Fibroblast of lung (primary cell): ENCODE data around the gene ENO1.

Source experiments
- EZH2 ChIP-seq: IDR thresholded peaks from 2 replicates; pipeline ENCODE4 v1.5.1; 2012; ENCODE audit warnings: low read length, control low read depth, mild to moderate bottlenecking; ENCODE audit errors: missing control alignments
- TF ChIP-seq, protein P1 (sequence below), 2 donors: IDR thresholded peaks in 1 of 2; conservative IDR thresholded peaks in 1 of 2; 1 replicate in 1 of 2; 2 replicates in 1 of 2; pipeline ENCODE4 v1.5.1; 2011 to 2012; ENCODE audit warnings: low read length in 2 of 2, control low read depth in 1 of 2, inconsistent platforms in 1 of 2, low read depth in 1 of 2, mild to moderate bottlenecking in 1 of 2

DNA sequence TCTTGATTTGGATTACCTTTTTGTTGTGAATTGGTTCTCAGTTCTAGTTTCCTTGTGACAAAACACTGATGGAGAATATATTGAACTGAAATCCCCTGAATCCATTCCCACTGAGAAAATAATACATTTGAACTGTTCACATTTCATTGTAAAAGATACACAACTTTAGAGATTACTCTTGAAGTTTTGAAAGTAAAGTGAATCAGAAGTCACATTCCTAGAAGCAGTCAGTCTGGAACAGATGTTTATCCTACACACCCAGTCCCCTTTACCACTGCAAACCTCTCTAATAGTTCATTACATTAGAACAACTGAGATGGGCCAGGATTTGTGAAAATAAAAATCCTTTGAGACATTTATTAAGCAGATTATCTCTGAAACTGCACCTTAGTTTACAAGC, 64.5 kb downstream of the ENO1 start:
- TF ChIP-seq, protein P1, sequence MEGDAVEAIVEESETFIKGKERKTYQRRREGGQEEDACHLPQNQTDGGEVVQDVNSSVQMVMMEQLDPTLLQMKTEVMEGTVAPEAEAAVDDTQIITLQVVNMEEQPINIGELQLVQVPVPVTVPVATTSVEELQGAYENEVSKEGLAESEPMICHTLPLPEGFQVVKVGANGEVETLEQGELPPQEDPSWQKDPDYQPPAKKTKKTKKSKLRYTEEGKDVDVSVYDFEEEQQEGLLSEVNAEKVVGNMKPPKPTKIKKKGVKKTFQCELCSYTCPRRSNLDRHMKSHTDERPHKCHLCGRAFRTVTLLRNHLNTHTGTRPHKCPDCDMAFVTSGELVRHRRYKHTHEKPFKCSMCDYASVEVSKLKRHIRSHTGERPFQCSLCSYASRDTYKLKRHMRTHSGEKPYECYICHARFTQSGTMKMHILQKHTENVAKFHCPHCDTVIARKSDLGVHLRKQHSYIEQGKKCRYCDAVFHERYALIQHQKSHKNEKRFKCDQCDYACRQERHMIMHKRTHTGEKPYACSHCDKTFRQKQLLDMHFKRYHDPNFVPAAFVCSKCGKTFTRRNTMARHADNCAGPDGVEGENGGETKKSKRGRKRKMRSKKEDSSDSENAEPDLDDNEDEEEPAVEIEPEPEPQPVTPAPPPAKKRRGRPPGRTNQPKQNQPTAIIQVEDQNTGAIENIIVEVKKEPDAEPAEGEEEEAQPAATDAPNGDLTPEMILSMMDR (conservative IDR thresholded peaks at IDR 0.05 in 1 of 2, IDR thresholded peaks at IDR 0.05 in 1 of 2; ENCODE audit: low read depth in 1 of 2, low read length in 2 of 2) = no peak
- no peak for TF ChIP-seq EZH2
